VCaP (cell line): ENCODE measurements around the gene RAI1.

Source experiments
- H3K27ac ChIP-seq: fragments of 450-650 bp; 2 replicates; pipeline ENCODE4 v1.5.1; 2017
- CTCF ChIP-seq: fragments of 450-650 bp; conservative IDR thresholded peaks from 2 replicates; pipeline ENCODE4 v1.5.1; 2017; ENCODE audit warnings: mild to moderate bottlenecking, moderate library complexity

RAI1 gene

GRCh38 chr17:17846645-17847044 lies 165.4 kb downstream of the RAI1 start:
- no peak overlapping the region for H3K27ac ChIP-seq
- no peak for TF ChIP-seq CTCF

- no peak overlapping the region for H3K27ac ChIP-seq
Measured at GRCh38 chr17:17847118-17847689, 165.9 kb downstream of the RAI1 start.

GRCh38 chr17:17847726-17848125 lies 166.5 kb downstream of the RAI1 start:
- no peak overlapping the region for H3K27ac ChIP-seq
- no peak for TF ChIP-seq CTCF

More at GRCh38 chr17:17847118-17847689, 165.9 kb downstream of the RAI1 start:
- no peak for TF ChIP-seq CTCF

GRCh38 chr17:17848311-17849082 lies 167.2 kb downstream of the RAI1 start:
- H3K27ac ChIP-seq = no peak overlapping the region
- TF ChIP-seq CTCF = no peak

GRCh38 chr17:17849147-17849820 lies 168.0 kb downstream of the RAI1 start:
- no peak for TF ChIP-seq CTCF
- H3K27ac ChIP-seq = no peak overlapping the region

GRCh38 chr17:17849845-17850373 lies 168.7 kb downstream of the RAI1 start:
- H3K27ac ChIP-seq = no peak overlapping the region; the same call in 1 of the 2 replicates
- no peak for TF ChIP-seq CTCF
